ENCODE data around the gene BTBD10. TPM values are rescaled to one million over a fixed set of nuclear protein-coding genes. Genes with fewer than 3 reads are reported as not detected.

Gene BTBD10
- total RNA-seq, 1 experiment from 2014 or later = 23.3 TPM

GRCh38 chr11:13348305-13348704 lies 114.7 kb downstream of the BTBD10 start:
- H3K14ac ChIP-seq (ENCODE audit: insufficient read depth, low read length) = no peak overlapping the region
- H3K27me3 Mint-ChIP-seq (ENCODE audit: low read depth) = no peaks in the 10 kb centered on the region
- no peak overlapping the region for H3K56ac ChIP-seq (ENCODE audit: insufficient read length, low read depth, low read length)
- H4K20me1 ChIP-seq (ENCODE audit: control insufficient read depth, insufficient read depth, insufficient read length) = no peaks in the 10 kb centered on the region
- H3K18ac ChIP-seq (ENCODE audit: insufficient read length, low read depth, low read length) = no peak overlapping the region
- no peak overlapping the region for H3K4me2 ChIP-seq (ENCODE audit: insufficient read depth, insufficient read length, low read length)
- H3T11ph ChIP-seq (ENCODE audit: low read length) = no peak overlapping the region
- H3K27me3 ChIP-seq (ENCODE audit: insufficient read depth, low read length) = no peaks in the 10 kb centered on the region
- H2BK120ac ChIP-seq (ENCODE audit: low read depth, low read length, poor library complexity, severe bottlenecking) = no peak overlapping the region
- H2BK20ac ChIP-seq (ENCODE audit: low read depth, low read length, poor library complexity, severe bottlenecking) = no peak overlapping the region
- no peak for DNase-seq
- no peak overlapping the region for H3K9ac ChIP-seq (ENCODE audit: extremely low read depth, insufficient read length, low read length)
- H3K9me3 Mint-ChIP-seq = no peaks in the 10 kb centered on the region
- TF ChIP-seq CTCF (conservative IDR thresholded peaks at IDR 0.05) = no peak
- H3K4ac ChIP-seq (ENCODE audit: low read depth, low read length) = no peak overlapping the region
- no peak overlapping the region for H3K27ac ChIP-seq (ENCODE audit: insufficient read length, low read depth, low read length)
- peaks cover 8 to 10% of the 10 kb centered on the region in 2 experiments for H3K4me1 Mint-ChIP-seq
- no peaks in the 10 kb centered on the region for H3K9me3 ChIP-seq (ENCODE audit: control insufficient read depth, low read depth, low read length)
- no peak overlapping the region for H3K23ac ChIP-seq (ENCODE audit: insufficient read length, low read depth, low read length)
- no peak overlapping the region for H2BK12ac ChIP-seq (ENCODE audit: insufficient read length, low read depth, low read length)
- H2AK5ac ChIP-seq (ENCODE audit: insufficient read length, low read length) = no peak overlapping the region
- H3K4me1 ChIP-seq (ENCODE audit: insufficient read depth, low read length) = no peaks in the 10 kb centered on the region
- no peaks in the 10 kb centered on the region for H3K79me1 ChIP-seq (ENCODE audit: insufficient read depth, low read depth, low read length, poor library complexity, severe bottlenecking)
- peak overlapping the region in 1 of 3 experiments; percentile 71; a peak in 1 of 7 replicates for H3K27ac Mint-ChIP-seq
- H3K4me3 Mint-ChIP-seq = no peak overlapping the region
- H2BK15ac ChIP-seq (ENCODE audit: low read depth, low read length) = no peak overlapping the region
- WGBS (ENCODE audit: extremely low coverage, insufficient read length, low lambda C conversion rate) = no CpG with 5 or more reads among the region's 3 CpGs
- H4K91ac ChIP-seq (ENCODE audit: insufficient read length, low read depth, low read length) = no peak overlapping the region
- H4K5ac ChIP-seq (ENCODE audit: insufficient read length, low read depth, low read length) = no peak overlapping the region
- H3K79me2 ChIP-seq (ENCODE audit: insufficient read depth, low read length) = no peaks in the 10 kb centered on the region
- no peak overlapping the region for H2BK5ac ChIP-seq (ENCODE audit: insufficient read length, low read length)
- H3K36me3 Mint-ChIP-seq (ENCODE audit: insufficient read depth in 1 of 3, low read depth in 3 of 3) = no peaks in the 10 kb centered on the region
- H4K8ac ChIP-seq (replicated peaks; ENCODE audit: insufficient read length, low read depth, low read length) = no peak overlapping the region
- peaks cover 4% of the 10 kb centered on the region for H3K23me2 ChIP-seq (ENCODE audit: insufficient read length, low read depth, low read length, poor library complexity, severe bottlenecking)
- H2AFZ ChIP-seq (ENCODE audit: low read length) = no peak overlapping the region

Measured in H9 (cell line).